Endothelial cell (in vitro differentiated cells): Measurements from ENCODE around the gene SH3D19. TPM values are rescaled to one million over a fixed set of nuclear protein-coding genes. Genes with fewer than 3 reads are reported as not detected.
"Not testable (repeated sequence)": the region's sequence is repeated elsewhere in the genome, so short reads cannot be mapped to it uniquely, and the experiment has no call there.

Experiments
- DNase-seq: peaks from one replicate; pipeline ENCODE4 v3.0.0; 2021; ENCODE audit warnings: low spot score
- H3K27ac Mint-ChIP-seq: one replicate; pipeline ENCODE4 v1.8.0; 2021; ENCODE audit warnings: mixed read lengths, inconsistent platforms; ENCODE audit not compliant: unreplicated experiment
- H3K27me3 Mint-ChIP-seq: one replicate; pipeline ENCODE4 v1.8.0; 2021; ENCODE audit warnings: mild to moderate bottlenecking, moderate library complexity, mixed read lengths, inconsistent platforms; ENCODE audit not compliant: unreplicated experiment
- H3K36me3 Mint-ChIP-seq: one replicate; pipeline ENCODE4 v1.8.0; 2021; ENCODE audit warnings: mild to moderate bottlenecking, low read depth, mixed read lengths, inconsistent platforms; ENCODE audit not compliant: unreplicated experiment
- H3K4me1 Mint-ChIP-seq: one replicate; pipeline ENCODE4 v1.8.0; 2021; ENCODE audit warnings: mild to moderate bottlenecking, mixed read lengths, inconsistent platforms; ENCODE audit not compliant: unreplicated experiment
- H3K4me3 Mint-ChIP-seq: one replicate; pipeline ENCODE4 v1.8.0; 2021; ENCODE audit warnings: mild to moderate bottlenecking, mixed read lengths, inconsistent platforms; ENCODE audit not compliant: unreplicated experiment
- H3K9me3 Mint-ChIP-seq: one replicate; pipeline ENCODE4 v1.8.0; 2021; ENCODE audit warnings: mixed read lengths, inconsistent platforms; ENCODE audit not compliant: unreplicated experiment
- total RNA-seq: library from RNA; stranded (reverse); fragmentation: NEBNext Ultra II Directional; extraction: Animal tissue kit (Norgen Biotek cat#: 25700); gene quantifications from one replicate; pipeline ENCODE4 v1.2.1, GENCODE V29; 2021; ENCODE audit not compliant: unreplicated experiment
- TF ChIP-seq, protein P1 (sequence below): fragments of 200-600 bp; sonication (generic); IDR thresholded peaks from one replicate; pipeline ENCODE4 v1.5.0; 2021; ENCODE audit warnings: antibody characterized with exemption; ENCODE audit not compliant: unreplicated experiment

The SH3D19 gene
- total RNA-seq, 1 donor from 2014 or later, result 89.5 TPM

DNA sequence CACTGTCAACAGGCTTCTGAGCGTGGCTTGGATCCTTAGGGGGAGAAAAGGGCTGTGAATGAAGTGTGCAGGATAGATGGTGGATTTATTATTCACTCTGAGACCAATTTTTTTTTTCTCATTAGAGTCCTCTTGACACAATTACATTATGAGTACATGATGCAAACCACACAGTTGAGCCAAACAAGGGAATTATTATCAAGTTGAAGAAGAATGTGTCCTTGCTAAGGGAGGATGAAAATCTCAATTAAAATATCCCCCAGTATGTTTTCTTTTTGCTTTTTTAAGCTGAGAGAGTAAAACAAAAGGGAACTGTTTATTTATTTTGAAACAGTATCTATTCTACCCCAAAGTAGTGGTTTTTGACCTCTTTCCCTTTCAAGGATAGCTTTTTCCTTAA is 185.6 kb downstream of the SH3D19 start:
- no peak overlapping the region for H3K27ac Mint-ChIP-seq
- no peak overlapping the region for H3K4me3 Mint-ChIP-seq
- no peaks in the 10 kb centered on the region for H3K4me1 Mint-ChIP-seq
- H3K36me3 Mint-ChIP-seq, result peaks cover 18% of the 10 kb centered on the region
- H3K9me3 Mint-ChIP-seq, result no peaks in the 10 kb centered on the region
- no peaks in the 10 kb centered on the region for H3K27me3 Mint-ChIP-seq
- no peak for DNase-seq
- TF ChIP-seq, protein P1, sequence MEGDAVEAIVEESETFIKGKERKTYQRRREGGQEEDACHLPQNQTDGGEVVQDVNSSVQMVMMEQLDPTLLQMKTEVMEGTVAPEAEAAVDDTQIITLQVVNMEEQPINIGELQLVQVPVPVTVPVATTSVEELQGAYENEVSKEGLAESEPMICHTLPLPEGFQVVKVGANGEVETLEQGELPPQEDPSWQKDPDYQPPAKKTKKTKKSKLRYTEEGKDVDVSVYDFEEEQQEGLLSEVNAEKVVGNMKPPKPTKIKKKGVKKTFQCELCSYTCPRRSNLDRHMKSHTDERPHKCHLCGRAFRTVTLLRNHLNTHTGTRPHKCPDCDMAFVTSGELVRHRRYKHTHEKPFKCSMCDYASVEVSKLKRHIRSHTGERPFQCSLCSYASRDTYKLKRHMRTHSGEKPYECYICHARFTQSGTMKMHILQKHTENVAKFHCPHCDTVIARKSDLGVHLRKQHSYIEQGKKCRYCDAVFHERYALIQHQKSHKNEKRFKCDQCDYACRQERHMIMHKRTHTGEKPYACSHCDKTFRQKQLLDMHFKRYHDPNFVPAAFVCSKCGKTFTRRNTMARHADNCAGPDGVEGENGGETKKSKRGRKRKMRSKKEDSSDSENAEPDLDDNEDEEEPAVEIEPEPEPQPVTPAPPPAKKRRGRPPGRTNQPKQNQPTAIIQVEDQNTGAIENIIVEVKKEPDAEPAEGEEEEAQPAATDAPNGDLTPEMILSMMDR, result no peak

DNA sequence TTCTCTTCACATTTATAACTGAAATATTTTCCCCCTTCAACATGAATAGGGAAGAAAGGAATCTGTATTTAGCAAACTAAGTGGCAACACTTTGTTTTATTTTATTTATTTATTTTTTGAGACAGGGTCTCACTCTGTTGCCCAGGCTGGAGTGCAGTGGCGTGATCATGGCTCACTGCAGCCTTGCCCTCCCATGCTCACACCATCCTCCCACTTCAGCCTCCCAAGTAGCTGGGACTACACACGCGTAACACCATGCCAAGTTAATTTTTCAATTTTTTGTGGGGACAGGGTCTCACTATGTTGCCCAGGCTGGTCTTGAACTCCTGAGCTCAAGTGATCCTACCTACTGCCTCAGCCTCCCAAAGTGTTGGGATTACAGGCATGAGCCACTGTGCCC is 189.4 kb downstream of the SH3D19 start:
- not testable (repeated sequence) for H3K9me3 Mint-ChIP-seq, DNase-seq, H3K27me3 Mint-ChIP-seq, H3K4me3 Mint-ChIP-seq, H3K27ac Mint-ChIP-seq, H3K4me1 Mint-ChIP-seq
- H3K36me3 Mint-ChIP-seq, result peaks cover 16% of the 10 kb centered on the region

DNA sequence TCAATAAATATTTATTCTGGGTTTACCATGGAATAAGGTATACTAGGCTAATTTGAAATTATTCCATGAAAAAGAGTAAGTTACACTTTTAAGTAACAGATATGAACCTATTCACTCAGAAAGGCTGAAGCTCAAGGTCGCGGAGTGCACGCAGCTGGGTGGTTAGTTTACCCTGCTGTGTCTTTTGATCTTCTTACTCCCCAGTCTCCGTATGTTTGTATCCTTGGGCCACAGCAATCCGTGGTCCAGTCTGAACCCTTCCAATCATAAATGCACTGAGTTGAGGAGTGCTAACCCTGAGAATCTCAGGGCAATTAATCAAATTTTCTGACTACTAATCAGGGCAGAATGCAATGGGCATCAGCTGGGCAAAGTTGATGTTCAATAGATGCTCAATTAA is 192.1 kb downstream of the SH3D19 start:
- DNase-seq, result no peak
- H3K27me3 Mint-ChIP-seq, result no peaks in the 10 kb centered on the region
- H3K27ac Mint-ChIP-seq, result no peak overlapping the region
- no peak overlapping the region for H3K4me3 Mint-ChIP-seq
- H3K36me3 Mint-ChIP-seq, result peaks cover 12% of the 10 kb centered on the region
- H3K4me1 Mint-ChIP-seq, result peaks cover 5% of the 10 kb centered on the region
- no peaks in the 10 kb centered on the region for H3K9me3 Mint-ChIP-seq
- TF ChIP-seq, protein P1, result no peak

DNA sequence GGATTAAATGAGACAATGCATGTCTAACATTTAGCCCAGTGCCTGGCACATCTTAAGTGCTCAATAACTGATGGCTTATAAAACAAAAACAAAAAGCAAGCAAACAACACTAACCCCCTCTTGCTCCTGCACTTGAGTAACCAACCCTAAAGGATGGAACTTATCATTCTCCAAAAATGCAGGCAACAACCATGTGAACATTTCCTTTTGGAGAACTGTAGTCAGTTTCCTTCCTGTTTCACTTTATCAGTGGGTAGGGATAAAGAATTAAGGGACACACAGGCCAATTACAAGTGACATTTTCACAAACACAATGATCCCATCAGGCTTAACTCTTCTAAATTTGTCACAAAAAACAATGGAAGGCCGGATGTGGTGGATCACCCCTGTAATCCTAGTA is 195.6 kb downstream of the SH3D19 start:
- Mint-ChIP-seq H3K4me3 (no peak overlapping the region), H3K36me3 (peaks cover 19% of the 10 kb centered on the region)
- TF ChIP-seq, protein P1, result no peak

DNA sequence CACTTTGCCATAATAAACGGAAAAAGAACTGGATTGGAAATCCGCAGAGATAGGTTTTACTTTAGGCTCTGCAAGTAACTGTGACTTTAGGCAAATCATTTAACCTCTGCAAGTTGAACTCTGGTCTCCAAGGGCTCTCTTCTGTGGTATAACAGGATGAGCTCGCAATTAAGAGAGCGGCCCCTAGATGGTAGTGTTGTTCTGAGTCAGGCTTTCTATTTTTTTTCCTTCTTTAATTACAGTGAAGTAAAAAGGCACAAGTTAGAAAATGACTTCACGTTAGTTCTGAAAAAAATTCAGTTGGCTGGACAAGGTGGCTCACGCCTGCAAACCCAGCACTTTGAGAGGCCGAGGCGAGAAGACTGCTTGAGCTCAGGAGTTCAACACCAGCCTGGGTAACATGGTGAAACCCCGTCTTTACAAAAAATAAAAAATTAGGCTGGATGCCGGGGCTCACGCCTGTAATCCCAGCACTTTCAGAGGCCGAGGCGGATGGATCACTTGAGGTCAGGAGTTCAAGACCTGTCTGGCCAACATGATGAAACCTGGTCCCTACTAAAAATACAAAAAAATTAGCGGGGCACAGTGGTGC is 207.9 kb downstream of the SH3D19 start:
- DNase-seq, result peak; percentile 70
- H3K36me3 Mint-ChIP-seq, result peaks cover 22% of the 10 kb centered on the region
- no peak overlapping the region for H3K27ac Mint-ChIP-seq
- H3K27me3 Mint-ChIP-seq, result no peaks in the 10 kb centered on the region
- TF ChIP-seq, protein P1, result peak; percentile 65
- no peak overlapping the region for H3K4me3 Mint-ChIP-seq
- no peaks in the 10 kb centered on the region for H3K9me3 Mint-ChIP-seq
- peaks cover 2% of the 10 kb centered on the region for H3K4me1 Mint-ChIP-seq

More for the DNA sequence above, 195.6 kb downstream of the SH3D19 start:
- no peak for DNase-seq
- Mint-ChIP-seq H3K27me3 (peaks cover 5% of the 10 kb centered on the region), H3K27ac (peak overlapping the region; percentile 61), H3K9me3 (no peaks in the 10 kb centered on the region), H3K4me1 (peaks cover 8% of the 10 kb centered on the region)
